ENCODE results near the gene CCDC33.

GRCh38 chr15:74385733-74386132, 149.6 kb downstream of the CCDC33 start:
- no peak for TF ChIP-seq CTCF (IDR thresholded peaks at IDR 0.05; ENCODE audit: borderline replicate concordance, extremely low read depth, low read length, poor library complexity, severe bottlenecking)
- no peak for TF ChIP-seq EZH2 (IDR thresholded peaks at IDR 0.05; ENCODE audit: borderline replicate concordance, low read depth, low read length, severe bottlenecking)

All from DND-41 (cell line).